Measurements from ENCODE around the gene SLC25A24. TPM values are rescaled to one million over a fixed set of nuclear protein-coding genes. Genes with fewer than 3 reads are reported as not detected.

SLC25A24 gene
- total RNA-seq, 1 experiment from 2014 or later: 23.6 TPM

DNA sequence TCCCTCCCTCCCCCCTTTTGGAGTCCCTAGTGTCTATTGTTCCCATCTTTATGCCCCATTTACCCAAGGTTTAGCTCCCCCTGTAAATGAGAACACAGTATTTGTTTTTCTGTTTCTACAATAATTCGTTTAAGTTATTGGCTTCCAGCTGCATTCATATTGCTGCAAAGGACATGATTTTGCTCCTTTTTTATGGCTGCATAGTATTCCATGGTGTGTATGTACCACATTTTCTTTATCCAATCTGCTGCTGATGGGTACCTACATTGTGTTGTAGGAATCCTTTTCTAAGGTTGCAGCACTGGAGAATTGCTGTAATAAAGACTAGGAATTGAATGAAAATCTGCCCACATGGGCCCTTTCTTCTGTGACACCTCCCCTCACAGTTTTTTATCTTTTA lies 6.8 kb downstream of the SLC25A24 start:
- Histone ChIP-seq H3K4me1 (ENCODE audit: control insufficient read depth in 1 of 2, insufficient read depth in 2 of 2, low read length in 2 of 2) (peaks cover 0 to 5% of the 10 kb centered on the region in 2 experiments; a peak in 3 of 4 replicates), H3K4me3 (replicated peaks in 1 of 2; ENCODE audit: low read depth in 1 of 2, low read length in 2 of 2) (no peak overlapping the region), H2AFZ (ENCODE audit: low read depth, low read length, poor library complexity, severe bottlenecking) (no peak overlapping the region), H3K36me3 (ENCODE audit: control insufficient read depth in 1 of 2, insufficient read depth in 2 of 2, low read length in 2 of 2) (peaks cover 0 to 4% of the 10 kb centered on the region in 2 experiments; a peak in 1 of 4 replicates), H3K9me3 (ENCODE audit: control insufficient read depth in 1 of 2, insufficient read depth in 1 of 2, low read depth in 1 of 2, low read length in 2 of 2) (no peaks in the 10 kb centered on the region), H3K9ac (ENCODE audit: low read length) (no peak overlapping the region), H3K79me2 (ENCODE audit: insufficient read depth, low read length) (peaks cover 84% of the 10 kb centered on the region), H3K4me2 (ENCODE audit: low read length) (no peak overlapping the region), H3K27me3 (ENCODE audit: insufficient read depth, low read length) (no peaks in the 10 kb centered on the region), H4K20me1 (ENCODE audit: insufficient read depth) (no peaks in the 10 kb centered on the region), H3K9me2 (ENCODE audit: insufficient read depth) (no peaks in the 10 kb centered on the region), H3K27ac (ENCODE audit: low read depth, low read length) (no peak overlapping the region)
- no TSS peak for BruUV-seq (replicated peaks)
- intact Hi-C loops (cut with micrococcal nuclease): no loop called here
- POLR2A ChIA-PET: no interaction called here
- CTCF ChIA-PET: no interaction called here
- RAD21 ChIA-PET (ENCODE audit: low non-redundant PET in 1 of 2, low total read pairs in 2 of 2, uncharacterized antibody in 2 of 2, unreplicated experiment in 2 of 2): no interaction called here
- TF ChIP-seq RAD21 (IDR thresholded peaks at IDR 0.05; ENCODE audit: low read depth) (no peak), TCF7L2 (IDR thresholded peaks at IDR 0.05; ENCODE audit: borderline replicate concordance, extremely low read depth, insufficient read depth, insufficient read length) (no peak), EZH2phosphoT487 (IDR thresholded peaks at IDR 0.05; ENCODE audit: borderline replicate concordance) (no peak), CBX3 (IDR thresholded peaks at IDR 0.05; ENCODE audit: low read depth) (no peak), SIN3A (IDR thresholded peaks at IDR 0.05; ENCODE audit: low read depth) (no peak), POLR2AphosphoS5 (IDR thresholded peaks at IDR 0.05; ENCODE audit: low read depth, low read length) (no peak), POLR2A (IDR thresholded peaks at IDR 0.05; ENCODE audit: borderline replicate concordance, extremely low read depth, insufficient read depth, insufficient read length) (no peak), SP1 (IDR thresholded peaks at IDR 0.05; ENCODE audit: low read depth) (no peak), SRF (IDR thresholded peaks at IDR 0.05; ENCODE audit: low read depth) (no peak), ZFX (IDR thresholded peaks at IDR 0.05) (no peak), FOSL1 (IDR thresholded peaks at IDR 0.05; ENCODE audit: low read depth) (no peak), CEBPB (IDR thresholded peaks at IDR 0.05; ENCODE audit: low read depth) (no peak), YY1 (IDR thresholded peaks at IDR 0.05; ENCODE audit: extremely low read depth, insufficient replicate concordance, low read depth, low read length) (no peak), JUND (IDR thresholded peaks at IDR 0.05) (no peak), ZNF274 (IDR thresholded peaks at IDR 0.05; ENCODE audit: low read depth, low read length) (no peak), EZH2 (IDR thresholded peaks at IDR 0.05) (no peak)
- TF ChIP-seq, protein P1, sequence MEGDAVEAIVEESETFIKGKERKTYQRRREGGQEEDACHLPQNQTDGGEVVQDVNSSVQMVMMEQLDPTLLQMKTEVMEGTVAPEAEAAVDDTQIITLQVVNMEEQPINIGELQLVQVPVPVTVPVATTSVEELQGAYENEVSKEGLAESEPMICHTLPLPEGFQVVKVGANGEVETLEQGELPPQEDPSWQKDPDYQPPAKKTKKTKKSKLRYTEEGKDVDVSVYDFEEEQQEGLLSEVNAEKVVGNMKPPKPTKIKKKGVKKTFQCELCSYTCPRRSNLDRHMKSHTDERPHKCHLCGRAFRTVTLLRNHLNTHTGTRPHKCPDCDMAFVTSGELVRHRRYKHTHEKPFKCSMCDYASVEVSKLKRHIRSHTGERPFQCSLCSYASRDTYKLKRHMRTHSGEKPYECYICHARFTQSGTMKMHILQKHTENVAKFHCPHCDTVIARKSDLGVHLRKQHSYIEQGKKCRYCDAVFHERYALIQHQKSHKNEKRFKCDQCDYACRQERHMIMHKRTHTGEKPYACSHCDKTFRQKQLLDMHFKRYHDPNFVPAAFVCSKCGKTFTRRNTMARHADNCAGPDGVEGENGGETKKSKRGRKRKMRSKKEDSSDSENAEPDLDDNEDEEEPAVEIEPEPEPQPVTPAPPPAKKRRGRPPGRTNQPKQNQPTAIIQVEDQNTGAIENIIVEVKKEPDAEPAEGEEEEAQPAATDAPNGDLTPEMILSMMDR (IDR thresholded peaks at IDR 0.05 in 2 of 3, conservative IDR thresholded peaks at IDR 0.05 in 1 of 3; ENCODE audit: borderline replicate concordance in 1 of 3, insufficient read depth in 1 of 3, low read depth in 2 of 3, low read length in 2 of 3): no peak
- TF ChIP-seq, protein P2, sequence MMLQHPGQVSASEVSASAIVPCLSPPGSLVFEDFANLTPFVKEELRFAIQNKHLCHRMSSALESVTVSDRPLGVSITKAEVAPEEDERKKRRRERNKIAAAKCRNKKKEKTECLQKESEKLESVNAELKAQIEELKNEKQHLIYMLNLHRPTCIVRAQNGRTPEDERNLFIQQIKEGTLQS (IDR thresholded peaks at IDR 0.05): no peak
- TF ChIP-seq, protein P3, sequence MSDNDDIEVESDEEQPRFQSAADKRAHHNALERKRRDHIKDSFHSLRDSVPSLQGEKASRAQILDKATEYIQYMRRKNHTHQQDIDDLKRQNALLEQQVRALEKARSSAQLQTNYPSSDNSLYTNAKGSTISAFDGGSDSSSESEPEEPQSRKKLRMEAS (IDR thresholded peaks at IDR 0.05): no peak
- TF ChIP-seq, protein P4, sequence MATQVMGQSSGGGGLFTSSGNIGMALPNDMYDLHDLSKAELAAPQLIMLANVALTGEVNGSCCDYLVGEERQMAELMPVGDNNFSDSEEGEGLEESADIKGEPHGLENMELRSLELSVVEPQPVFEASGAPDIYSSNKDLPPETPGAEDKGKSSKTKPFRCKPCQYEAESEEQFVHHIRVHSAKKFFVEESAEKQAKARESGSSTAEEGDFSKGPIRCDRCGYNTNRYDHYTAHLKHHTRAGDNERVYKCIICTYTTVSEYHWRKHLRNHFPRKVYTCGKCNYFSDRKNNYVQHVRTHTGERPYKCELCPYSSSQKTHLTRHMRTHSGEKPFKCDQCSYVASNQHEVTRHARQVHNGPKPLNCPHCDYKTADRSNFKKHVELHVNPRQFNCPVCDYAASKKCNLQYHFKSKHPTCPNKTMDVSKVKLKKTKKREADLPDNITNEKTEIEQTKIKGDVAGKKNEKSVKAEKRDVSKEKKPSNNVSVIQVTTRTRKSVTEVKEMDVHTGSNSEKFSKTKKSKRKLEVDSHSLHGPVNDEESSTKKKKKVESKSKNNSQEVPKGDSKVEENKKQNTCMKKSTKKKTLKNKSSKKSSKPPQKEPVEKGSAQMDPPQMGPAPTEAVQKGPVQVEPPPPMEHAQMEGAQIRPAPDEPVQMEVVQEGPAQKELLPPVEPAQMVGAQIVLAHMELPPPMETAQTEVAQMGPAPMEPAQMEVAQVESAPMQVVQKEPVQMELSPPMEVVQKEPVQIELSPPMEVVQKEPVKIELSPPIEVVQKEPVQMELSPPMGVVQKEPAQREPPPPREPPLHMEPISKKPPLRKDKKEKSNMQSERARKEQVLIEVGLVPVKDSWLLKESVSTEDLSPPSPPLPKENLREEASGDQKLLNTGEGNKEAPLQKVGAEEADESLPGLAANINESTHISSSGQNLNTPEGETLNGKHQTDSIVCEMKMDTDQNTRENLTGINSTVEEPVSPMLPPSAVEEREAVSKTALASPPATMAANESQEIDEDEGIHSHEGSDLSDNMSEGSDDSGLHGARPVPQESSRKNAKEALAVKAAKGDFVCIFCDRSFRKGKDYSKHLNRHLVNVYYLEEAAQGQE (IDR thresholded peaks at IDR 0.05; ENCODE audit: low read depth): no peak
- DNase-seq (ENCODE audit: low read depth, low spot score) (no peak), ATAC-seq (no peak)
